Kidney (tissue), 14 donors: ENCODE results near the gene ISL2. TPM values are rescaled to one million over a fixed set of nuclear protein-coding genes. Genes with fewer than 3 reads are reported as not detected.
"Not testable (repeated sequence)": the region's sequence is repeated elsewhere in the genome, so short reads cannot be mapped to it uniquely, and the experiment has no call there.

Experiments
- DNase-seq, 5 donors: peaks; one replicate each; pipeline ENCODE4 v3.0.0-alpha.2; 2013 to 2020
- FAIRE-seq: peaks from 2 replicates; lab custom pipeline; 2012; peaks lifted over from hg19 to GRCh38; lab: Jason Lieb, UNC
- H3K27ac ChIP-seq, 2 donors: one replicate each; pipeline ENCODE4 v1.7.0; 2013; ENCODE audit warnings: low read depth in 2 of 2, low read length in 2 of 2, inconsistent platforms in 1 of 2
- H3K27me3 ChIP-seq: one replicate; pipeline ENCODE4 v1.7.1; 2013; ENCODE audit warnings: low read length, inconsistent platforms; ENCODE audit not compliant: control insufficient read depth, insufficient read depth
- H3K36me3 ChIP-seq, 3 donors: one replicate each; pipeline versions ENCODE4 v1.7.0 to v1.7.1; 2013; ENCODE audit warnings: low read length in 3 of 3, control low read depth in 1 of 3, inconsistent platforms in 1 of 3; ENCODE audit not compliant: insufficient read depth in 3 of 3, control insufficient read depth in 2 of 3
- H3K4me1 ChIP-seq, 3 donors: one replicate each; pipeline versions ENCODE4 v1.7.0 to v1.7.1; 2013; ENCODE audit warnings: low read length in 3 of 3, inconsistent platforms in 1 of 3, low read depth in 1 of 3; ENCODE audit not compliant: control insufficient read depth in 2 of 3, insufficient read depth in 2 of 3
- H3K4me3 ChIP-seq, 3 donors: one replicate each; pipeline versions ENCODE4 v1.7.0 to v1.8.1; 2013; ENCODE audit warnings: low read length in 3 of 3, control low read depth in 1 of 3, inconsistent platforms in 1 of 3
- H3K9ac ChIP-seq, 3 donors: one replicate each; pipeline versions ENCODE4 v1.7.0 to v1.7.1; 2013; ENCODE audit warnings: low read length in 3 of 3, control low read depth in 1 of 3, inconsistent platforms in 1 of 3
- H3K9me3 ChIP-seq, 3 donors: one replicate each; pipeline versions ENCODE4 v1.7.0 to v1.7.1; 2013; ENCODE audit warnings: low read length in 3 of 3, control low read depth in 1 of 3, inconsistent platforms in 1 of 3; ENCODE audit not compliant: control insufficient read depth in 2 of 3, insufficient read depth in 1 of 3
- intact Hi-C: fragments of 100-400 bp; cut with DNase I; formaldehyde crosslinking; loops from one replicate; pipeline ENCODE4 v1.11.1; 2022
- polyA plus RNA-seq: library from polyadenylated mRNA; stranded (reverse); fragments of 350-450 nt; fragmentation: Illumina TruSeq; extraction: RNeasy Lipid Tissue Mini Kit (QIAGEN cat#74804); gene quantifications from one replicate; pipeline ENCODE4 v1.2.3, GENCODE V29; 2014; ENCODE audit warnings: low read depth, low replicate concordance; ENCODE audit not compliant: insufficient read depth
- total RNA-seq: library from RNA; stranded (reverse); fragmentation: NEBNext Ultra II Directional; extraction: Animal tissue kit (Norgen Biotek cat#: 25700); gene quantifications from one replicate; pipeline ENCODE4 v1.2.1, GENCODE V29; 2021
- TF ChIP-seq, protein P1 (sequence below): IDR thresholded peaks from 3 replicates; pipeline ENCODE4 v1.5.1; 2012; ENCODE audit warnings: mild to moderate bottlenecking, moderate library complexity, borderline replicate concordance; ENCODE audit not compliant: insufficient read depth; ENCODE audit errors: extremely low read depth
- donor health status: control.
- donor health status: control.
- donor health status: control.
- donor health status: control.
- donor health status: control.
- donor health status: DM: yes; HTN: yes; CAD: no.
- donor health status: Normal renal cell carcinoma (clear cell type).

The ISL2 gene
- total and polyA plus RNA-seq, 2 donors from 2014 or later, result 0.44 TPM; not detected in 1

DNA sequence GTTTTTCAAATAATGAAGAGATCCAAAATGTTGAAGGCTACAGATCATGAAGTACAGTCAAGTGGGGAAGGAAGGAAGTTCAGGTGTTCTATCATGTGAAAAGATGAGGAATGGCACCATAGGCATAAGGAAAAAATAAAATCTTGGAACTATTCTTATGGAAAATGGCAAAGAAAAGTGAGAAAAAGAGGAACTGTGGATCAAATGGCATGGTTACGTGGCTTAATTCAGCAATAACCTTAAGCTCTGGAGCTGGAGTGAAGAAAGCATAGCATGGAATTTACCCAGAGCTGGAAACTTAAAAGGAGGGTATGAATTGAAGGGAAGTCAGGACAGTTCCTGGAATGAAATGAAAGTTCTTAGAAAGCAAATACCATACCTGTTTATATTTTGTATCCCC lies 39.7 kb upstream of the ISL2 start:
- no peak for FAIRE-seq
- H3K27me3 ChIP-seq, result no peaks in the 10 kb centered on the region
- intact Hi-C loops, result no loop called here

DNA sequence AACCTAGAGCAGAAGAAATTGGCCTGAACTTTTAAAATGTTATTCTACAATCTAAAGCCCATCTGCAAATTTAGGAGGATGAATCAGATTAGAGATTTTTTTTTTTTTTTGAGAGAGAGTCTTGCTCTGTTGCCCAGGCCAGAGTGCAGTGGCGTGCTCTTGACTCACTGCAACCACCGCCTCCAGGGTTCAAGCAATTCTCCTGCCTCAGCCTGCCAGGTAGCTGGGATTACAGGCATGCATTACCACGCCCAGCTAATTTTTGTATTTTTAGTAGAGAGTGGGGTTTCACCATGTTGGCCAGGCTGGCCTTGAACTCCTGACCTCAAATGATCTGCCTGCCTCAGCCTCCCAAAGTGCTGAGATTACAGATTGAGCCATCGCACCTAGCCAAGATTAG lies 38.6 kb upstream of the ISL2 start:
- FAIRE-seq, H3K9ac ChIP-seq, H3K27ac ChIP-seq, intact Hi-C loops, H3K9me3 ChIP-seq, H3K36me3 ChIP-seq, DNase-seq, H3K4me3 ChIP-seq, H3K27me3 ChIP-seq, H3K4me1 ChIP-seq: not testable (repeated sequence)

More for the DNA sequence above, 39.7 kb upstream of the ISL2 start:
- no peak overlapping the region for H3K9ac ChIP-seq
- DNase-seq, result no peak
- no peaks in the 10 kb centered on the region for H3K4me1 ChIP-seq
- no peaks in the 10 kb centered on the region for H3K9me3 ChIP-seq
- H3K27ac ChIP-seq, result no peak overlapping the region
- H3K4me3 ChIP-seq, result no peak overlapping the region
- H3K36me3 ChIP-seq, result no peaks in the 10 kb centered on the region
- TF ChIP-seq, protein P1, sequence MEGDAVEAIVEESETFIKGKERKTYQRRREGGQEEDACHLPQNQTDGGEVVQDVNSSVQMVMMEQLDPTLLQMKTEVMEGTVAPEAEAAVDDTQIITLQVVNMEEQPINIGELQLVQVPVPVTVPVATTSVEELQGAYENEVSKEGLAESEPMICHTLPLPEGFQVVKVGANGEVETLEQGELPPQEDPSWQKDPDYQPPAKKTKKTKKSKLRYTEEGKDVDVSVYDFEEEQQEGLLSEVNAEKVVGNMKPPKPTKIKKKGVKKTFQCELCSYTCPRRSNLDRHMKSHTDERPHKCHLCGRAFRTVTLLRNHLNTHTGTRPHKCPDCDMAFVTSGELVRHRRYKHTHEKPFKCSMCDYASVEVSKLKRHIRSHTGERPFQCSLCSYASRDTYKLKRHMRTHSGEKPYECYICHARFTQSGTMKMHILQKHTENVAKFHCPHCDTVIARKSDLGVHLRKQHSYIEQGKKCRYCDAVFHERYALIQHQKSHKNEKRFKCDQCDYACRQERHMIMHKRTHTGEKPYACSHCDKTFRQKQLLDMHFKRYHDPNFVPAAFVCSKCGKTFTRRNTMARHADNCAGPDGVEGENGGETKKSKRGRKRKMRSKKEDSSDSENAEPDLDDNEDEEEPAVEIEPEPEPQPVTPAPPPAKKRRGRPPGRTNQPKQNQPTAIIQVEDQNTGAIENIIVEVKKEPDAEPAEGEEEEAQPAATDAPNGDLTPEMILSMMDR, result no peak

DNA sequence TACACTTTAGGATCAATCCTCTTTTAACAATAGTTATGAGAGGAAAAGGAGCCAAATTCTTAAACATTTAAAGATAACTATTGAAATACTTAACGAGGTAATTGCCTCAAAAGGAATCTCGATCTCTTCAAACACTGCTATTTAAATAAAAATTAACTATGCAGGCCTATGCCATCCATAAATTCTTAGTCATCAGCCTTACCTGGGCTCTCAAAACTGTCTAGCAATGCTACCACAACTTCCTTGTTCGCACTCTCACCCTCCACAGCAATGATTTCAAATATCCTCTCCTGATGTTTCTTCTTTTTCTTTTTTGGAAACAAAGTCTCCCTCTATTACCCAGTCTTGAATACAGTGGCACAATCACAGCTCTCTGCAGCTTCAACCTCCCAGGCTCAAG lies 37.6 kb upstream of the ISL2 start:
- no peak overlapping the region for H3K4me3 ChIP-seq
- H3K4me1 ChIP-seq, result no peaks in the 10 kb centered on the region
- H3K9ac ChIP-seq, result no peak overlapping the region
- H3K27me3 ChIP-seq, result no peaks in the 10 kb centered on the region
- FAIRE-seq (no peak), DNase-seq (no peak)
- H3K36me3 ChIP-seq, result no peaks in the 10 kb centered on the region
- TF ChIP-seq, protein P1, result no peak
- intact Hi-C loops, result no loop called here
- no peak overlapping the region for H3K27ac ChIP-seq
- no peaks in the 10 kb centered on the region for H3K9me3 ChIP-seq

DNA sequence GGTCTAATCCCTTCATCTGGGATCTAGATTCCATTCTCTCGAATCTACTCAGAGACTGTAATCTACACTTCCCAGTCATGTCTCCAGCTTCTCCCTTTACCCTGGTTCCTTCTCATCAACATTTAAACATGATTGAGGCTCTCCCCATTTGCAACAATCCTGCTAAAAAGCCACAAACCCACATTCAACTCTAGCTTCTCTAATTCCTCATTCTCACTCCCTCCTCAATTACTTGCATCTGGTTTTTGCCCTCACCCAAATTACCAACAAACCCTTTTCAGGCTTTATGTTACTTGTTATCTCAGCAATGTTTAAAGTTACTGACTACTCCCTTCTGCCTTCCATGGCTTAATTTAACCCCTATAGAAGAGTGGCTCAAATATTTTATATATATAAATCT lies 36.8 kb upstream of the ISL2 start:
- Histone ChIP-seq H3K9ac (no peak overlapping the region), H3K27ac (no peak overlapping the region), H3K27me3 (no peaks in the 10 kb centered on the region), H3K9me3 (no peaks in the 10 kb centered on the region), H3K4me1 (no peaks in the 10 kb centered on the region), H3K4me3 (no peak overlapping the region), H3K36me3 (no peaks in the 10 kb centered on the region)
- intact Hi-C loops, result no loop called here
- FAIRE-seq (no peak), DNase-seq (no peak)
- TF ChIP-seq, protein P1, result no peak
